K562 (cell line): ENCODE results near the gene ITGB2. TPM values are rescaled to one million over a fixed set of nuclear protein-coding genes. Genes with fewer than 3 reads are reported as not detected.
A peak's percentile ranks its signal among the peaks of the same experiment; 100 is the strongest.

Source experiments
- ATF6 ChIP-seq: sonication (generic); formaldehyde crosslinking; IDR thresholded peaks from 2 replicates; pipeline ENCODE4 v1.4.0; 2020; ENCODE audit warnings: mild to moderate bottlenecking, missing genetic modification reagents
- BACH1 ChIP-seq: fragments of 200-800 bp; sonication (Bioruptor generic); IDR thresholded peaks from 2 replicates; pipeline ENCODE4 v1.6.1; 2016; ENCODE audit warnings: missing genetic modification characterization, missing compliant biosample characterization
- BCL6 ChIP-seq: fragments of 250-450 bp; sonication (Bioruptor Pico); IDR thresholded peaks from 2 replicates; pipeline ENCODE4 v1.4.0; 2020
- BHLHE40 ChIP-seq: IDR thresholded peaks from 2 replicates; pipeline ENCODE4 v1.6.1; 2011; ENCODE audit warnings: low read length, improper control_type of control experiment
- CAMTA2 ChIP-seq: fragments of 250-450 bp; sonication (Bioruptor Pico); conservative IDR thresholded peaks from 2 replicates; pipeline ENCODE4 v1.5.1; 2022
- CBX3 ChIP-seq, 2 experiments: IDR thresholded peaks; 1 replicate in 1 of 2; 2 replicates in 1 of 2; pipeline ENCODE4 v1.6.1; 2012; ENCODE audit warnings: inconsistent platforms in 2 of 2, low read length in 2 of 2, borderline replicate concordance in 1 of 2, control low read depth in 1 of 2
- CHD2 ChIP-seq: IDR thresholded peaks from 2 replicates; pipeline ENCODE4 v1.6.1; 2011; ENCODE audit warnings: low read depth, low read length
- CTBP1 ChIP-seq: fragments of 450-650 bp; IDR thresholded peaks from 2 replicates; pipeline ENCODE4 v1.6.1; 2016; ENCODE audit warnings: borderline replicate concordance
- E2F4 ChIP-seq: sonication (generic); formaldehyde crosslinking; IDR thresholded peaks from 2 replicates; pipeline ENCODE4 v1.8.0; 2022; ENCODE audit warnings: mild to moderate bottlenecking, low read depth, missing genetic modification reagents
- IRF2 ChIP-seq: sonication (generic); formaldehyde crosslinking; IDR thresholded peaks from 2 replicates; pipeline ENCODE4 v1.8.1; 2022; ENCODE audit warnings: mild to moderate bottlenecking, missing genetic modification reagents
- KAT8 ChIP-seq: fragments of 450-650 bp; IDR thresholded peaks from 2 replicates; pipeline ENCODE4 v1.6.1; 2016; ENCODE audit warnings: low read depth, mild to moderate bottlenecking
- L3MBTL2 ChIP-seq: fragments of 450-650 bp; IDR thresholded peaks from 2 replicates; pipeline ENCODE4 v1.6.1; 2016; ENCODE audit warnings: mild to moderate bottlenecking, moderate library complexity
- MEF2A ChIP-seq: IDR thresholded peaks from 2 replicates; pipeline ENCODE4 v1.6.1; 2011; ENCODE audit warnings: low read depth, mild to moderate bottlenecking, low read length, moderate library complexity; ENCODE audit not compliant: control insufficient read depth
- MITF ChIP-seq: IDR thresholded peaks from 2 replicates; pipeline ENCODE4 v1.6.1; 2014; ENCODE audit warnings: antibody characterized with exemption
- NFIC ChIP-seq: fragments of 450-650 bp; IDR thresholded peaks from 2 replicates; pipeline ENCODE4 v1.6.1; 2017; ENCODE audit warnings: mild to moderate bottlenecking, inconsistent platforms
- PKNOX1 ChIP-seq: fragments of 450-650 bp; IDR thresholded peaks from 2 replicates; pipeline ENCODE4 v1.6.1; 2016
- POU5F1 ChIP-seq: fragments of 150-350 bp; IDR thresholded peaks from 2 replicates; pipeline ENCODE4 v1.6.1; 2014; ENCODE audit warnings: borderline replicate concordance, low read length, low read depth, mild to moderate bottlenecking; ENCODE audit not compliant: partially characterized antibody
- TCF3 ChIP-seq: sonication (generic); formaldehyde crosslinking; IDR thresholded peaks from 2 replicates; pipeline ENCODE4 v1.4.0; 2020; ENCODE audit warnings: mild to moderate bottlenecking, missing genetic modification reagents
- ZFX ChIP-seq: sonication (generic); formaldehyde crosslinking; IDR thresholded peaks from 2 replicates; pipeline ENCODE4 v1.8.0; 2022; ENCODE audit warnings: mild to moderate bottlenecking, missing genetic modification reagents, moderate library complexity
- ZNF311 ChIP-seq: fragments of 250-450 bp; sonication (Bioruptor Pico); IDR thresholded peaks from 2 replicates; pipeline ENCODE4 v1.4.0; 2020; ENCODE audit warnings: mild to moderate bottlenecking, moderate library complexity
- ZNF583 ChIP-seq: fragments of 250-450 bp; sonication (Bioruptor Pico); IDR thresholded peaks from 2 replicates; pipeline ENCODE4 v1.4.0; 2020
- polyA plus RNA-seq, 8 experiments: library from polyadenylated mRNA; depleted of rRNA in 4 of 8; stranded (reverse) in 5 of 8; unstranded in 3 of 8; fragments of >200 nt; fragmentation: Nextera tagmentation in 2 of 8; fragmentation: Illumina TruSeq in 1 of 8; extraction: Ambion mirVana in 2 of 8; extraction: Trizol in 1 of 8; gene quantifications; 2 replicates each; pipeline versions ENCODE4 v1.2.1 to v1.2.3, GENCODE V29; 2011 to 2014; ENCODE audit warnings: inconsistent platforms in 1 of 8, missing spikeins in 1 of 8
- total RNA-seq, 7 experiments: library from RNA; depleted of rRNA in 6 of 7; stranded (reverse); fragments of >200 nt in 6 of 7; fragmentation: Illumina TruSeq in 2 of 7; extraction: Trizol in 2 of 7; gene quantifications; 2 replicates each; pipeline versions ENCODE4 v1.2.1 to v1.2.3, GENCODE V29; 2011 to 2021; ENCODE audit warnings: low replicate concordance in 1 of 7

ITGB2 gene
- total and polyA plus RNA-seq, 9 of the 15 experiments (the other 6 are each of a cell fraction or from before 2014, with no cell fraction given): 0.07 to 1.3 (median 0.51) TPM; not detected in 2

GRCh38 chr21:44872649-44873355 lies 47.9 kb downstream of the ITGB2 start (continued):
- TF ChIP-seq PKNOX1: peak; percentile 85
- TF ChIP-seq NFIC: no peak
- TF ChIP-seq ATF6: no peak
- TF ChIP-seq POU5F1: no peak
- TF ChIP-seq ZNF311 (CRISPR knock-in tag): no peak
- no peak for TF ChIP-seq CBX3 (IDR thresholded peaks at IDR 0.05; ENCODE audit: borderline replicate concordance in 1 of 2, low read length in 2 of 2)
- no peak for TF ChIP-seq BHLHE40
- TF ChIP-seq CTBP1: no peak
- 0 out of 2 replicates have a peak, but pooled peaks have one; percentile 56 for TF ChIP-seq E2F4 (CRISPR knock-in tag)
- TF ChIP-seq L3MBTL2: no peak
- TF ChIP-seq CAMTA2 (CRISPR knock-in tag): no peak
- TF ChIP-seq ZFX: peak; percentile 61; the same call in 1 of the 2 replicates
- TF ChIP-seq MITF: no peak
- no peak for TF ChIP-seq CHD2
- TF ChIP-seq BACH1: no peak
- TF ChIP-seq MEF2A: no peak
- no peak for TF ChIP-seq BCL6 (CRISPR knock-in tag)
- no peak for TF ChIP-seq IRF2 (CRISPR knock-in tag)
- no peak for TF ChIP-seq TCF3
- no peak for TF ChIP-seq ZNF583 (CRISPR knock-in tag)
- TF ChIP-seq KAT8: no peak
